Heart right ventricle (tissue), 16 donors: Measurements from ENCODE around the gene DPEP2NB. TPM values are rescaled to one million over a fixed set of nuclear protein-coding genes. Genes with fewer than 3 reads are reported as not detected.

Source experiments
- ATAC-seq, 8 donors: fragments of 200-7000 bp; cut with Tn5 transposase; one replicate each; pipeline ENCODE4 v1.9.1; 2020; ENCODE audit warnings: mild to moderate bottlenecking in 8 of 8, moderate library complexity in 8 of 8, moderate number of reproducible peaks in 1 of 8
- DNase-seq, 2 donors: peaks; one replicate each; pipeline ENCODE4 v3.0.0-alpha.2; 2020
- H3K27ac ChIP-seq, 10 donors: fragments of 200-600 bp; sonication (generic) in 2 of 10; one replicate each; pipeline versions ENCODE4 v1.5.0 to v1.8.0; 2020 to 2022; ENCODE audit warnings: mild to moderate bottlenecking in 3 of 10
- H3K27me3 ChIP-seq, 7 donors: fragments of 200-600 bp; one replicate each; pipeline ENCODE4 v1.8.0; 2021 to 2022; ENCODE audit warnings: mild to moderate bottlenecking in 2 of 7
- H3K36me3 ChIP-seq, 9 donors: fragments of 200-600 bp; sonication (generic) in 1 of 9; one replicate each; pipeline versions ENCODE4 v1.5.0 to v1.8.0; 2020 to 2022; ENCODE audit warnings: mild to moderate bottlenecking in 2 of 9
- H3K4me1 ChIP-seq, 9 donors: fragments of 200-600 bp; sonication (generic) in 1 of 9; one replicate each; pipeline versions ENCODE4 v1.5.0 to v1.8.0; 2020 to 2022; ENCODE audit warnings: mild to moderate bottlenecking in 4 of 9
- H3K4me3 ChIP-seq, 10 donors: fragments of 200-600 bp; sonication (generic) in 2 of 10; one replicate each; pipeline versions ENCODE4 v1.5.0 to v1.8.0; 2020 to 2022; ENCODE audit warnings: mild to moderate bottlenecking in 7 of 10, moderate library complexity in 2 of 10
- H3K9me3 ChIP-seq, 11 donors: fragments of 200-600 bp in 10 of 11; sonication (generic) in 2 of 11; one replicate each; pipeline versions ENCODE4 v1.5.0 to v1.8.0; 2013 to 2022; ENCODE audit warnings: mild to moderate bottlenecking in 2 of 11, control low read depth in 1 of 11, moderate library complexity in 1 of 11
- CTCF ChIP-seq, 9 donors: fragments of 200-600 bp; sonication (generic) in 2 of 9; IDR thresholded peaks; one replicate each; pipeline versions ENCODE4 v1.5.0 to v1.8.0; 2021 to 2022; ENCODE audit warnings: antibody characterized with exemption in 9 of 9, mild to moderate bottlenecking in 5 of 9, moderate library complexity in 1 of 9
- WGBS, 2 donors: extraction: QIAGEN DNeasy Blood & Tissue Kit; methylation state at CpG; one replicate each; pipeline ENCODE4 v1.1.7; 2013; ENCODE audit warnings: inconsistent platforms in 1 of 2; 5-methylcytosine and 5-hydroxymethylcytosine counted together
- intact Hi-C, 10 donors: fragments of 100-400 bp; cut with DNase I; formaldehyde crosslinking; loops; one replicate each; pipeline versions ENCODE4 v1.11.1 to v1.14.2; 2022
- polyA plus RNA-seq, 2 donors: library from polyadenylated mRNA; stranded (reverse); fragments of 200-250 nt; gene quantifications; one replicate each; pipeline ENCODE4 v1.2.3, GENCODE V29; 2013
- total RNA-seq, 10 donors: library from RNA; stranded (reverse); fragmentation: NEBNext Ultra II Directional in 3 of 10; extraction: Animal tissue kit (Norgen Biotek cat#: 25700) in 3 of 10; gene quantifications; one replicate each; pipeline versions ENCODE4 v1.2.1 to v1.2.4, GENCODE V29; 2021 to 2023
- donor health status: Arrhythmogenic right ventricular cardiomyopathy.
- donor health status: ischemic (EF 13 %, LVEDD 7.1; RV severe dilation, severe dysfunction).
- donor health status: healthy with polysubstance abuse.
- donor health status: DM: no; HTN: yes; CAD: no.
- donor health status: DM: no; HTN: no; CAD: no.
- donor health status: ischemic (EF 25% LVEDD 6.9; RV normal size, moderate dysfunction).
- donor health status: ischemic (EF 25% LVEDD 5.7; RV mildly dilated, moderate dysfunction).
- donor health status: healthy.
- donor health status: DM: yes; HTN: yes; CAD: no.
- donor health status: Ischemic cardiomyopathy.
- donor health status: ischemic (EF 35%, LVEDD 5.7; RV mildly dilated, moderate dysfunction).
- donor health status: nonischemic (EF 11% LVEDD 7.7; RV severe dilation, severe dysfunction).
- donor health status: DM: yes; HTN: yes; CAD: no.
- donor health status: PGD.
- donor health status: ischemic (EF 29% LVEDD 5.4; RV normal size, mild dysfunction).
- donor health status: nonischemic (EF 23%, LVEDD 6.1; RV moderate dilation, normal function).

Gene DPEP2NB
- total and polyA plus RNA-seq, 12 donors, result not detected

GRCh38 chr16:67988675-67989074 is 27.0 kb downstream of the DPEP2NB start:
- no peaks in the 10 kb centered on the region for H3K9me3 ChIP-seq
- peaks cover 6 to 55% (median 42%) of the 10 kb centered on the region in 9 donors for H3K4me1 ChIP-seq
- intact Hi-C loops, result loop anchor here in 1 of 10 donors (5.0 kb wide), 1 partner anchor 34 kb away; the partner anchor contains the start of genes DDX28 and DUS2
- DNase-seq (no peak), ATAC-seq (no peak)
- 81 to 91% methylated on average over 3 of the region's 3 CpGs for WGBS, 2 donors
- no peak overlapping the region for H3K4me3 ChIP-seq
- H3K27me3 ChIP-seq, result no peaks in the 10 kb centered on the region
- no peak overlapping the region for H3K27ac ChIP-seq
- no peak for TF ChIP-seq CTCF (IDR thresholded peaks at IDR 0.05)
- peaks cover 0 to 3% (median 0%) of the 10 kb centered on the region in 9 donors for H3K36me3 ChIP-seq

GRCh38 chr16:67987460-67988160 is 28.1 kb downstream of the DPEP2NB start:
- DNase-seq, result peak in 1 of 2 donors; percentile 55
- H3K9me3 ChIP-seq, result no peaks in the 10 kb centered on the region

DNA sequence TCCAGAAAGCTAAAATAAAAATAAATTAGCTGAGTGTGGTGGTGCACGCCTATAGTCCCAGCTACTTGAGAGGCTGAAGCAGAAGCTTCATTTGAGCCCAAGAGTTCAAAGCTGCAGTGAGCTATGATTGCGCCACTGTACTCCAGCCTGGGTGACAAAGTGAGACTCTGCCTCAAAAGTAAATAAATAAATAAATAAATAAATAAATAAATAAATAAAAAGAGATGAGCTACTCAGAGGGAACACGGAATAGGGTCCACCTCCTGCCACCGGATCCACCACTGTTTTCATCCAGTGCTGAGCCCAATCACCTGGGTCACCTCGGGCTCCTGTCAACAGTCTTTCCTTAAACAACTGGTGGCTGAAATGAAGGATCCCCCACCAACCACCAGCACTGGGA is 28.8 kb downstream of the DPEP2NB start:
- Histone ChIP-seq H3K4me3 (no peak overlapping the region), H3K9me3 (no peaks in the 10 kb centered on the region), H3K27me3 (no peaks in the 10 kb centered on the region), H3K4me1 (peaks cover 3 to 54% (median 38%) of the 10 kb centered on the region in 9 donors), H3K27ac (peak overlapping the region in 9 of 10 donors; percentile 7 to 77 (median 68)), H3K36me3 (no peaks in the 10 kb centered on the region)
- 83 to 91% methylated on average over 5 of the region's 5 CpGs for WGBS, 2 donors
- no peak for TF ChIP-seq CTCF (IDR thresholded peaks at IDR 0.05)
- intact Hi-C loops, result loop anchor here in 1 of 10 donors (5.0 kb wide), 1 partner anchor 35 kb away; the partner anchor contains the start of genes DDX28 and DUS2
- ATAC-seq (no peak), DNase-seq (no peak)

More at GRCh38 chr16:67987460-67988160, 28.1 kb downstream of the DPEP2NB start:
- Histone ChIP-seq H3K27me3 (no peaks in the 10 kb centered on the region), H3K4me1 (peaks cover 3 to 54% (median 38%) of the 10 kb centered on the region in 9 donors), H3K36me3 (peaks cover 0 to 3% (median 0%) of the 10 kb centered on the region in 9 donors), H3K27ac (peak overlapping the region in 9 of 10 donors; percentile 7 to 77 (median 68)), H3K4me3 (no peak overlapping the region)
- intact Hi-C loops, result loop anchor here in 1 of 10 donors (5.0 kb wide), 1 partner anchor 35 kb away; the partner anchor contains the start of genes DDX28 and DUS2
- peak; percentile 52 to 74 (median 62) for ATAC-seq
- no peak for TF ChIP-seq CTCF (IDR thresholded peaks at IDR 0.05)
- WGBS, 2 donors, result 55 to 69% methylated on average over 11 of the region's 11 CpGs

- no peak overlapping the region for H3K4me3 ChIP-seq
- H3K27ac ChIP-seq, result no peak overlapping the region
- DNase-seq, result no peak
- TF ChIP-seq CTCF (IDR thresholded peaks at IDR 0.05), result no peak
- 96% methylated on average over 49 of the region's 49 CpGs for WGBS, 2 donors
- H3K27me3 ChIP-seq, result peaks cover 0 to 8% (median 0%) of the 10 kb centered on the region in 7 donors
- ATAC-seq, result no peak
- intact Hi-C loops, result no loop called here
- no peaks in the 10 kb centered on the region for H3K36me3 ChIP-seq
- peaks cover under 1 to 44% (median 29%) of the 10 kb centered on the region in 9 donors for H3K4me1 ChIP-seq
- H3K9me3 ChIP-seq, result no peaks in the 10 kb centered on the region
These were observed 33.6 kb downstream of the DPEP2NB start for GRCh38 chr16:67982011-67982696.
